KMS-11 (cell line): ENCODE data around the gene ARHGAP31.

ENCODE experiments used
- H2AFZ ChIP-seq: fragments of 200-600 bp; sonication (generic); 2 replicates; pipeline ENCODE4 v1.6.1; 2016; ENCODE audit warnings: antibody characterized with exemption, mixed run types, low read depth
- H3K27ac ChIP-seq: fragments of 200-600 bp; sonication (generic); 2 replicates; pipeline ENCODE4 v1.6.1; 2016; ENCODE audit warnings: mild to moderate bottlenecking, mixed run types
- H3K27me3 ChIP-seq: fragments of 200-600 bp; sonication (generic); 2 replicates; pipeline ENCODE4 v1.6.1; 2017; ENCODE audit warnings: mild to moderate bottlenecking, low read depth, mixed run types, moderate library complexity; ENCODE audit not compliant: insufficient read depth
- H3K36me3 ChIP-seq: fragments of 200-600 bp; sonication (generic); 2 replicates; pipeline ENCODE4 v1.6.1; 2017; ENCODE audit warnings: mild to moderate bottlenecking, mixed run types; ENCODE audit not compliant: insufficient read depth
- H3K4me1 ChIP-seq: fragments of 200-600 bp; sonication (generic); 2 replicates; pipeline ENCODE4 v1.6.1; 2016; ENCODE audit warnings: mild to moderate bottlenecking, low read depth, mixed run types; ENCODE audit not compliant: poor library complexity, severe bottlenecking
- H3K4me2 ChIP-seq: fragments of 200-600 bp; sonication (generic); 2 replicates; pipeline ENCODE4 v1.7.0; 2016; ENCODE audit warnings: mild to moderate bottlenecking, mixed run types
- H3K4me3 ChIP-seq: fragments of 200-600 bp; sonication (generic); IDR thresholded peaks from 2 replicates; pipeline ENCODE4 v1.6.1; 2017; ENCODE audit warnings: low read depth, low read length, mixed read lengths; ENCODE audit not compliant: insufficient read depth
- H3K79me2 ChIP-seq: fragments of 200-600 bp; sonication (generic); 2 replicates; pipeline ENCODE4 v1.6.1; 2016; ENCODE audit warnings: low read depth, mixed run types; ENCODE audit not compliant: insufficient read depth
- H3K9ac ChIP-seq: fragments of 200-600 bp; sonication (generic); 2 replicates; pipeline ENCODE4 v1.6.1; 2016; ENCODE audit warnings: mild to moderate bottlenecking, mixed run types
- H4K20me1 ChIP-seq: fragments of 200-600 bp; sonication (generic); 2 replicates; pipeline ENCODE4 v1.6.1; 2016; ENCODE audit warnings: mild to moderate bottlenecking, mixed run types; ENCODE audit not compliant: insufficient read depth
- CTCF ChIP-seq: fragments of 200-600 bp; sonication (generic); conservative IDR thresholded peaks from 2 replicates; pipeline ENCODE4 v1.6.1; 2017; ENCODE audit warnings: low read depth, mild to moderate bottlenecking, antibody characterized with exemption, low read length, moderate library complexity, mixed read lengths

Gene ARHGAP31

GRCh38 chr3:119276680-119277079, 17.5 kb upstream of the ARHGAP31 start:
- Histone ChIP-seq H3K4me2 (no peak overlapping the region), H3K79me2 (no peaks in the 10 kb centered on the region), H3K9ac (no peak overlapping the region), H3K27ac (no peak overlapping the region), H3K4me1 (no peaks in the 10 kb centered on the region), H3K27me3 (no peaks in the 10 kb centered on the region), H2AFZ (no peak overlapping the region), H4K20me1 (no peaks in the 10 kb centered on the region), H3K4me3 (no peak overlapping the region), H3K36me3 (no peaks in the 10 kb centered on the region)
- TF ChIP-seq CTCF = no peak

GRCh38 chr3:119279101-119279554, 15.1 kb upstream of the ARHGAP31 start:
- H2AFZ ChIP-seq = no peak overlapping the region
- no peaks in the 10 kb centered on the region for H3K79me2 ChIP-seq
- H3K27me3 ChIP-seq = no peaks in the 10 kb centered on the region
- H3K27ac ChIP-seq = no peak overlapping the region
- no peak overlapping the region for H3K4me3 ChIP-seq
- no peak overlapping the region for H3K4me2 ChIP-seq
- no peak for TF ChIP-seq CTCF
- no peaks in the 10 kb centered on the region for H3K4me1 ChIP-seq
- no peaks in the 10 kb centered on the region for H4K20me1 ChIP-seq
- H3K9ac ChIP-seq = no peak overlapping the region
- H3K36me3 ChIP-seq = no peaks in the 10 kb centered on the region

GRCh38 chr3:119279584-119280243, 14.5 kb upstream of the ARHGAP31 start:
- no peaks in the 10 kb centered on the region for H3K36me3 ChIP-seq
- no peaks in the 10 kb centered on the region for H3K79me2 ChIP-seq
- no peak for TF ChIP-seq CTCF
- H2AFZ ChIP-seq = no peak overlapping the region
- no peak overlapping the region for H3K9ac ChIP-seq
- H3K27me3 ChIP-seq = no peaks in the 10 kb centered on the region
- H3K4me3 ChIP-seq = no peak overlapping the region
- no peaks in the 10 kb centered on the region for H4K20me1 ChIP-seq
- no peaks in the 10 kb centered on the region for H3K4me1 ChIP-seq
- H3K4me2 ChIP-seq = no peak overlapping the region
- no peak overlapping the region for H3K27ac ChIP-seq

GRCh38 chr3:119288669-119289403, 5.3 kb upstream of the ARHGAP31 start:
- no peak for TF ChIP-seq CTCF
- Histone ChIP-seq H3K79me2 (no peaks in the 10 kb centered on the region), H3K27ac (no peak overlapping the region), H3K27me3 (no peaks in the 10 kb centered on the region), H3K4me3 (no peak overlapping the region), H3K9ac (no peak overlapping the region), H3K36me3 (no peaks in the 10 kb centered on the region), H4K20me1 (no peaks in the 10 kb centered on the region), H2AFZ (no peak overlapping the region), H3K4me1 (peaks cover 19% of the 10 kb centered on the region), H3K4me2 (no peak overlapping the region)
